Trophoblast cell (in vitro differentiated cells and primary cell): ENCODE results near the gene AGAP1.

Source experiments
- DNase-seq, 2 donors: peaks; one replicate each; pipeline ENCODE4 v3.0.0-alpha.2; 2016
- H2AFZ ChIP-seq: 2 replicates; pipeline ENCODE4 v1.6.1; 2013; ENCODE audit warnings: low read length, moderate library complexity, mild to moderate bottlenecking; ENCODE audit not compliant: insufficient read depth, poor library complexity
- H2AK5ac ChIP-seq: 2 replicates; pipeline ENCODE4 v1.6.1; 2013; ENCODE audit warnings: mild to moderate bottlenecking, low read length
- H2BK120ac ChIP-seq: 2 replicates; pipeline ENCODE4 v1.6.1; 2013; ENCODE audit warnings: low read length, mild to moderate bottlenecking, moderate library complexity; ENCODE audit not compliant: insufficient read depth, poor library complexity
- H2BK12ac ChIP-seq: 2 replicates; pipeline ENCODE4 v1.6.1; 2013; ENCODE audit warnings: mild to moderate bottlenecking, low read length, moderate library complexity
- H2BK5ac ChIP-seq: 2 replicates; pipeline ENCODE4 v1.6.1; 2013; ENCODE audit warnings: low read length, low read depth, moderate library complexity, mild to moderate bottlenecking; ENCODE audit not compliant: poor library complexity
- H3K14ac ChIP-seq: 2 replicates; pipeline ENCODE4 v1.6.1; 2013; ENCODE audit warnings: mild to moderate bottlenecking, low read length
- H3K18ac ChIP-seq: 2 replicates; pipeline ENCODE4 v1.6.1; 2013; ENCODE audit warnings: mild to moderate bottlenecking, low read length
- H3K23ac ChIP-seq: 2 replicates; pipeline ENCODE4 v1.6.1; 2013; ENCODE audit warnings: low read length
- H3K27ac ChIP-seq: 2 replicates; pipeline ENCODE4 v1.5.1; 2013; ENCODE audit warnings: low read depth, mild to moderate bottlenecking, inconsistent platforms, low read length, moderate library complexity
- H3K27me3 ChIP-seq: 2 replicates; pipeline ENCODE4 v1.6.1; 2013; ENCODE audit warnings: inconsistent platforms, mild to moderate bottlenecking, low read length, moderate library complexity; ENCODE audit not compliant: insufficient read depth
- H3K36me3 ChIP-seq, 2 experiments: 1 replicate in 1 of 2; 2 replicates in 1 of 2; pipeline ENCODE4 v1.6.1; 2013; ENCODE audit warnings: low read length in 2 of 2, mild to moderate bottlenecking in 2 of 2, moderate library complexity in 1 of 2; ENCODE audit not compliant: insufficient read depth in 2 of 2, control insufficient read depth in 1 of 2
- H3K4ac ChIP-seq: 2 replicates; pipeline ENCODE4 v1.6.1; 2013; ENCODE audit warnings: low read depth, mild to moderate bottlenecking, low read length, moderate library complexity
- H3K4me1 ChIP-seq, 2 experiments: 1 replicate in 1 of 2; 2 replicates in 1 of 2; pipeline ENCODE4 v1.6.1; 2013; ENCODE audit warnings: low read length in 2 of 2, mild to moderate bottlenecking in 2 of 2, moderate library complexity in 1 of 2; ENCODE audit not compliant: insufficient read depth in 2 of 2, control insufficient read depth in 1 of 2
- H3K4me2 ChIP-seq: 2 replicates; pipeline ENCODE4 v1.6.1; 2013; ENCODE audit warnings: inconsistent platforms, mild to moderate bottlenecking, low read length, moderate library complexity
- H3K4me3 ChIP-seq: 2 replicates; pipeline ENCODE4 v1.5.1; 2013; ENCODE audit warnings: mild to moderate bottlenecking, low read depth, low read length, inconsistent platforms
- H3K79me1 ChIP-seq: one replicate; pipeline ENCODE4 v1.6.1; 2013; ENCODE audit warnings: low read length
- H3K79me2 ChIP-seq: 2 replicates; pipeline ENCODE4 v1.6.1; 2013; ENCODE audit warnings: low read length, mild to moderate bottlenecking; ENCODE audit not compliant: control insufficient read depth, insufficient read depth, poor library complexity
- H3K9ac ChIP-seq: 2 replicates; pipeline ENCODE4 v1.6.1; 2013; ENCODE audit warnings: mild to moderate bottlenecking, low read length
- H3K9me3 ChIP-seq: 2 replicates; pipeline ENCODE4 v1.6.1; 2013; ENCODE audit warnings: low read depth, mild to moderate bottlenecking, control low read depth, inconsistent platforms, low read length; ENCODE audit not compliant: insufficient read depth
- H4K12ac ChIP-seq: 2 replicates; pipeline ENCODE4 v1.6.1; 2013; ENCODE audit warnings: low read depth, mild to moderate bottlenecking, low read length, moderate library complexity
- H4K8ac ChIP-seq: 2 replicates; pipeline ENCODE4 v1.6.1; 2013; ENCODE audit warnings: low read depth, mild to moderate bottlenecking, low read length, moderate library complexity
- H4K91ac ChIP-seq: one replicate; pipeline ENCODE4 v1.6.1; 2013; ENCODE audit warnings: low read depth, mild to moderate bottlenecking, low read length, moderate library complexity
- WGBS: extraction: QIAGEN DNeasy Blood & Tissue Kit; methylation state at CpG from one replicate; pipeline ENCODE4 v1.1.7; 2013; ENCODE audit warnings: missing lambda C conversion rate; ENCODE audit not compliant: insufficient read length, insufficient coverage; ENCODE audit errors: extremely low coverage; 5-methylcytosine and 5-hydroxymethylcytosine counted together

AGAP1 gene

GRCh38 chr2:235951493-235951892 lies 457.6 kb downstream of the AGAP1 start:
- H4K12ac ChIP-seq: no peak overlapping the region
- H3K9me3 ChIP-seq: peaks cover 2% of the 10 kb centered on the region
- H3K27ac ChIP-seq: no peak overlapping the region
- no peak overlapping the region for H2BK12ac ChIP-seq
- no peak overlapping the region for H3K18ac ChIP-seq
- no peak overlapping the region for H4K91ac ChIP-seq
- H3K9ac ChIP-seq: no peak overlapping the region
- no peak overlapping the region for H4K8ac ChIP-seq
- no peak overlapping the region for H3K23ac ChIP-seq
- H3K79me1 ChIP-seq: no peaks in the 10 kb centered on the region
- H2AFZ ChIP-seq: no peak overlapping the region
- H3K4me2 ChIP-seq: no peak overlapping the region
- H3K4ac ChIP-seq: no peak overlapping the region
- no peaks in the 10 kb centered on the region for H3K36me3 ChIP-seq
- no peak for DNase-seq
- H3K4me3 ChIP-seq: no peak overlapping the region
- H3K27me3 ChIP-seq: peaks cover 2% of the 10 kb centered on the region
- H3K79me2 ChIP-seq: no peaks in the 10 kb centered on the region
- no CpG with 5 or more reads among the region's 6 CpGs for WGBS
- H2BK5ac ChIP-seq: no peak overlapping the region
- H2AK5ac ChIP-seq: no peak overlapping the region
- peaks cover 0 to 13% of the 10 kb centered on the region in 2 experiments for H3K4me1 ChIP-seq
- H2BK120ac ChIP-seq: no peak overlapping the region
- no peak overlapping the region for H3K14ac ChIP-seq

DNA sequence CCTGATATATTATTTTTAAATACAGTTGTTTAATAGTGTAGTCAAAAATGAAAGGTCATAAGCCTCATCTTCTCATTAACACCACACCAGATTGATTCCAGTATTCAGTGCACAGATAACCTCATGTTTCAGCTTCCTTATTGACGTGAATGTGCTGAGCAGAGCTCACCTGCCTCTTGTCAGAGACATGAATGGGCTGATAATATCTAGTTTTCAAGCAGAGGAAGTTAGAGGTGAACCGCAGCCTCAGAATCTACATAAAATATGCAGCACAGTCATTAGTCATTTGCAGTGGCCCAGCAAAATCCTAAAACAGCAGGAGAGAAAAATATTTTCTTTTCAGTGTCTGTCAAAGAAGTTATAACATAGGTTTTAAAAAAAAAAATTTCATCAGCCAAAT lies 458.1 kb downstream of the AGAP1 start:
- Histone ChIP-seq H3K4ac (no peak overlapping the region), H3K4me2 (no peak overlapping the region), H3K9ac (no peak overlapping the region), H3K9me3 (no peaks in the 10 kb centered on the region), H4K8ac (no peak overlapping the region), H2AK5ac (no peak overlapping the region), H2BK5ac (no peak overlapping the region), H3K4me3 (no peak overlapping the region), H3K79me2 (no peaks in the 10 kb centered on the region), H4K12ac (no peak overlapping the region), H3K4me1 (peaks cover 0 to 13% of the 10 kb centered on the region in 2 experiments), H3K18ac (no peak overlapping the region), H3K27ac (no peak overlapping the region), H3K23ac (no peak overlapping the region), H4K91ac (no peak overlapping the region), H2BK120ac (no peak overlapping the region), H3K79me1 (no peaks in the 10 kb centered on the region), H3K14ac (no peak overlapping the region), H2AFZ (no peak overlapping the region), H3K36me3 (no peaks in the 10 kb centered on the region), H3K27me3 (peaks cover 2% of the 10 kb centered on the region), H2BK12ac (no peak overlapping the region)
- WGBS: no CpG with 5 or more reads among the region's 2 CpGs
- no peak for DNase-seq

DNA sequence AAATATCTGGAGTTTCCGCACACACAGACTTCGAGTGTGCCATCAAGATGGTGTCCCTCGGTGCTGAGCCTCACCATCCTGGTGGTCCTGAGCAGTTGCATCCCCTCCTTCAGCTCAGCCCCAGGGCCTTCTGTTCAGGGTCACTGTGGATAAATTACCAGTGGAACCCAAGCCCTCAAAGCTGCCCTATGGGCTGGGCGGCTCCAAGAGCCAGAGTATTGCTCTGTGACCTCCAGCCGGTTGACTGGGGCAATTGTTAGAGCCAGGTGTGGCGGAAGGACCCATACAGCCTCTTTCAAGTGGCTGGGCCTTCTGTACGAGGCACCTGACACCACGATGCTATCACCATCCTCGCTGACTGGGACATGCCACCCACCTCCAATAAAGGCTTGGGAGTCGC lies 458.9 kb downstream of the AGAP1 start:
- no peaks in the 10 kb centered on the region for H3K79me2 ChIP-seq
- H3K27me3 ChIP-seq: peaks cover 2% of the 10 kb centered on the region
- no peak for DNase-seq
- no peaks in the 10 kb centered on the region for H3K79me1 ChIP-seq
- H3K4ac ChIP-seq: no peak overlapping the region
- H4K91ac ChIP-seq: no peak overlapping the region
- no peak overlapping the region for H4K12ac ChIP-seq
- H2AFZ ChIP-seq: no peak overlapping the region
- no peak overlapping the region for H3K9ac ChIP-seq
- whole genome bisulfite sequencing: no CpG with 5 or more reads among the region's 10 CpGs
- H3K4me2 ChIP-seq: no peak overlapping the region
- H3K14ac ChIP-seq: no peak overlapping the region
- no peak overlapping the region for H3K27ac ChIP-seq
- H3K36me3 ChIP-seq: no peaks in the 10 kb centered on the region
- no peak overlapping the region for H2BK5ac ChIP-seq
- no peak overlapping the region for H2AK5ac ChIP-seq
- H2BK12ac ChIP-seq: no peak overlapping the region
- no peak overlapping the region for H3K4me3 ChIP-seq
- no peak overlapping the region for H3K23ac ChIP-seq
- H4K8ac ChIP-seq: no peak overlapping the region
- no peak overlapping the region for H3K18ac ChIP-seq
- no peak overlapping the region for H2BK120ac ChIP-seq
- peaks cover 0 to 13% of the 10 kb centered on the region in 2 experiments for H3K4me1 ChIP-seq
- H3K9me3 ChIP-seq: no peaks in the 10 kb centered on the region

- whole genome bisulfite sequencing: no CpG with 5 or more reads among the region's 10 CpGs
- no peak overlapping the region for H2BK120ac ChIP-seq
- H3K79me1 ChIP-seq: no peaks in the 10 kb centered on the region
- no peak overlapping the region for H4K91ac ChIP-seq
- H2BK12ac ChIP-seq: no peak overlapping the region
- H3K27me3 ChIP-seq: no peaks in the 10 kb centered on the region
- no peak overlapping the region for H3K18ac ChIP-seq
- H3K9ac ChIP-seq: no peak overlapping the region
- no peak overlapping the region for H2AK5ac ChIP-seq
- H3K23ac ChIP-seq: no peak overlapping the region
- H2BK5ac ChIP-seq: no peak overlapping the region
- H3K27ac ChIP-seq: no peak overlapping the region
- DNase-seq: no peak
- H3K4me2 ChIP-seq: no peak overlapping the region
- peaks cover 0 to 13% of the 10 kb centered on the region in 2 experiments for H3K4me1 ChIP-seq
- no peak overlapping the region for H3K4me3 ChIP-seq
- H2AFZ ChIP-seq: no peak overlapping the region
- H3K14ac ChIP-seq: no peak overlapping the region
- H4K12ac ChIP-seq: no peak overlapping the region
- H3K9me3 ChIP-seq: no peaks in the 10 kb centered on the region
- no peak overlapping the region for H4K8ac ChIP-seq
- no peaks in the 10 kb centered on the region for H3K79me2 ChIP-seq
- H3K4ac ChIP-seq: no peak overlapping the region
- H3K36me3 ChIP-seq: no peaks in the 10 kb centered on the region
Observed at GRCh38 chr2:235954281-235954680, 460.4 kb downstream of the AGAP1 start.
